Posterior vena cava (tissue), 2 donors: ENCODE data around the gene CYP2A7. TPM values are rescaled to one million over a fixed set of nuclear protein-coding genes. Genes with fewer than 3 reads are reported as not detected.
A peak's percentile ranks its signal among the peaks of the same experiment; 100 is the strongest.
"Not testable (repeated sequence)": the region's sequence is repeated elsewhere in the genome, so short reads cannot be mapped to it uniquely, and the experiment has no call there.

ENCODE experiments used
- DNase-seq: peaks from one replicate; pipeline ENCODE4 v3.0.0-alpha.2; 2020; ENCODE audit warnings: low spot score
- intact Hi-C, 2 donors: fragments of 100-400 bp; cut with DNase I; formaldehyde crosslinking; loops; one replicate each; pipeline versions ENCODE4 v1.14.1 to v1.14.2; 2022 to 2023
- total RNA-seq, 2 donors: library from RNA; stranded (reverse); fragmentation: NEBNext Ultra II Directional; extraction: Animal tissue kit (Norgen Biotek cat#: 25700); gene quantifications; one replicate each; pipeline ENCODE4 v1.2.1, GENCODE V29; 2021
- donor health status: DM: yes; HTN: yes; CAD: no.
- donor health status: DM: yes; HTN: yes; CAD: no.

CYP2A7 gene
- total RNA-seq, 2 donors from 2014 or later: not detected

- DNase-seq, intact Hi-C loops: not testable (repeated sequence)
These were observed 18.5 kb upstream of the CYP2A7 start for GRCh38 chr19:40900521-40900920.

GRCh38 chr19:40899964-40900363 lies 17.9 kb upstream of the CYP2A7 start:
- intact Hi-C loops, DNase-seq: not testable (repeated sequence)

- DNase-seq, intact Hi-C loops: not testable (repeated sequence)
These were observed 15.1 kb upstream of the CYP2A7 start for GRCh38 chr19:40896843-40897789.

- DNase-seq: no peak
- intact Hi-C loops: no loop called here
These were observed 14.4 kb upstream of the CYP2A7 start for GRCh38 chr19:40896418-40896796.

- intact Hi-C loops: no loop called here
- DNase-seq: no peak
These were observed 11.1 kb upstream of the CYP2A7 start for GRCh38 chr19:40893112-40893511.

GRCh38 chr19:40889366-40889765 lies 7.3 kb upstream of the CYP2A7 start:
- intact Hi-C loops: no loop called here
- no peak for DNase-seq

GRCh38 chr19:40888191-40888590 lies 6.2 kb upstream of the CYP2A7 start:
- intact Hi-C loops: no loop called here
- DNase-seq: no peak

GRCh38 chr19:40884187-40884931 lies 2.3 kb upstream of the CYP2A7 start:
- intact Hi-C loops, DNase-seq: not testable (repeated sequence)

GRCh38 chr19:40879349-40879748 lies 2.7 kb downstream of the CYP2A7 start:
- DNase-seq, intact Hi-C loops: not testable (repeated sequence)

GRCh38 chr19:40875526-40875951 lies 6.5 kb downstream of the CYP2A7 start:
- DNase-seq: peak; percentile 92
- intact Hi-C loops: not testable (repeated sequence)

GRCh38 chr19:40874874-40875273 lies 7.2 kb downstream of the CYP2A7 start:
- DNase-seq, intact Hi-C loops: not testable (repeated sequence)

- DNase-seq, intact Hi-C loops: not testable (repeated sequence)
These were observed 8.2 kb downstream of the CYP2A7 start for GRCh38 chr19:40873873-40874272.

GRCh38 chr19:40872209-40872608 lies 9.8 kb downstream of the CYP2A7 start:
- no peak for DNase-seq
- intact Hi-C loops: no loop called here

- no peak for DNase-seq
- intact Hi-C loops: no loop called here
These were observed 14.3 kb downstream of the CYP2A7 start for GRCh38 chr19:40867701-40868100.

GRCh38 chr19:40864739-40865496 lies 17.1 kb downstream of the CYP2A7 start:
- DNase-seq, intact Hi-C loops: not testable (repeated sequence)

GRCh38 chr19:40862785-40863184 lies 19.2 kb downstream of the CYP2A7 start:
- no peak for DNase-seq
- intact Hi-C loops: no loop called here

- intact Hi-C loops: no loop called here
- DNase-seq: no peak
These were observed 19.7 kb downstream of the CYP2A7 start for GRCh38 chr19:40862333-40862732.

- DNase-seq: no peak
- intact Hi-C loops: no loop called here
These were observed 23.9 kb downstream of the CYP2A7 start for GRCh38 chr19:40858109-40858508.

GRCh38 chr19:40852467-40853152 lies 29.4 kb downstream of the CYP2A7 start:
- intact Hi-C loops, DNase-seq: not testable (repeated sequence)
